Parathyroid adenoma (tissue), 2 donors: Measurements from ENCODE around the gene SUSD6.
A peak's percentile ranks its signal among the peaks of the same experiment; 100 is the strongest.

Source experiments
- H2AFZ ChIP-seq: fragments of 300-600 bp; sonication (generic); one replicate; pipeline ENCODE4 v1.7.0; 2017; ENCODE audit warnings: antibody characterized with exemption, mild to moderate bottlenecking
- H3K27ac ChIP-seq: fragments of 300-600 bp; sonication (generic); one replicate; pipeline ENCODE4 v1.7.0; 2017
- H3K27me3 ChIP-seq: fragments of 300-600 bp; sonication (generic); one replicate; pipeline ENCODE4 v1.7.0; 2017; ENCODE audit warnings: low read length; ENCODE audit not compliant: control insufficient read depth, insufficient read depth
- H3K36me3 ChIP-seq: fragments of 300-600 bp; sonication (generic); one replicate; pipeline ENCODE4 v1.7.0; 2017; ENCODE audit warnings: low read length; ENCODE audit not compliant: control insufficient read depth, insufficient read depth
- H3K4me1 ChIP-seq: fragments of 300-600 bp; sonication (generic); one replicate; pipeline ENCODE4 v1.7.0; 2017; ENCODE audit warnings: control low read depth
- H3K4me2 ChIP-seq: fragments of 300-600 bp; sonication (generic); one replicate; pipeline ENCODE4 v1.7.0; 2017; ENCODE audit warnings: low read length
- H3K4me3 ChIP-seq: fragments of 300-600 bp; sonication (generic); one replicate; pipeline ENCODE4 v1.7.0; 2017; ENCODE audit warnings: low read depth, low read length
- H3K79me2 ChIP-seq: fragments of 300-600 bp; sonication (generic); one replicate; pipeline ENCODE4 v1.7.0; 2017; ENCODE audit warnings: control low read depth
- H3K9ac ChIP-seq: fragments of 300-600 bp; sonication (generic); one replicate; pipeline ENCODE4 v1.7.0; 2017; ENCODE audit warnings: mild to moderate bottlenecking
- H3K9me3 ChIP-seq: fragments of 300-600 bp; sonication (generic); one replicate; pipeline ENCODE4 v1.7.0; 2017; ENCODE audit warnings: low read length; ENCODE audit not compliant: control insufficient read depth
- TF ChIP-seq, protein P1 (sequence below): fragments of 300-600 bp; sonication (generic); IDR thresholded peaks from one replicate; pipeline ENCODE4 v1.7.0; 2017; ENCODE audit warnings: antibody characterized with exemption, mild to moderate bottlenecking
- donor health status: primary hyperparathyroidism.

The SUSD6 gene

DNA sequence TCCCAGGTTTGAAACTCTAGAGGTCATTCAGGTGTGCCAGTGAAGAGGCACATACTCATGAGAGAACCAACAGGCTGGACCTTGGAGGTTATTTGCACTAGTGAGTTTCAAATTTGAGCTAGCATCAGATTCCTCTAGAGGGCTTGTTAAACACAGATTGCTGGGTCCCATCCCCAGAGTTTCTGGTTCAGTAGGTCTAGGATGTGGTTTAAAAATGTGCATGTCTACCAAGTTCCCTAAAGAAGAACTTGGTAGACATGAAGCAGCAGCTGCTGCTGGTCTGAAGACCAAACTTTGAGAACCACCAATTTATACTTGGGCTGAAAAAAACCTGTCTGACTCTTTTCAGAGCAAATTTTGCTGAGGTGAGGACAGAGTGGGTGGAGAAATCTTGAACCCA, 61.7 kb downstream of the SUSD6 start:
- Histone ChIP-seq H3K4me3 (no peak overlapping the region), H3K9ac (no peak overlapping the region), H3K79me2 (peaks cover 53% of the 10 kb centered on the region), H3K4me2 (no peak overlapping the region), H3K4me1 (peaks cover 7% of the 10 kb centered on the region), H3K27ac (no peak overlapping the region), H3K9me3 (no peaks in the 10 kb centered on the region), H2AFZ (no peak overlapping the region), H3K36me3 (no peaks in the 10 kb centered on the region), H3K27me3 (no peaks in the 10 kb centered on the region)
- TF ChIP-seq, protein P1, sequence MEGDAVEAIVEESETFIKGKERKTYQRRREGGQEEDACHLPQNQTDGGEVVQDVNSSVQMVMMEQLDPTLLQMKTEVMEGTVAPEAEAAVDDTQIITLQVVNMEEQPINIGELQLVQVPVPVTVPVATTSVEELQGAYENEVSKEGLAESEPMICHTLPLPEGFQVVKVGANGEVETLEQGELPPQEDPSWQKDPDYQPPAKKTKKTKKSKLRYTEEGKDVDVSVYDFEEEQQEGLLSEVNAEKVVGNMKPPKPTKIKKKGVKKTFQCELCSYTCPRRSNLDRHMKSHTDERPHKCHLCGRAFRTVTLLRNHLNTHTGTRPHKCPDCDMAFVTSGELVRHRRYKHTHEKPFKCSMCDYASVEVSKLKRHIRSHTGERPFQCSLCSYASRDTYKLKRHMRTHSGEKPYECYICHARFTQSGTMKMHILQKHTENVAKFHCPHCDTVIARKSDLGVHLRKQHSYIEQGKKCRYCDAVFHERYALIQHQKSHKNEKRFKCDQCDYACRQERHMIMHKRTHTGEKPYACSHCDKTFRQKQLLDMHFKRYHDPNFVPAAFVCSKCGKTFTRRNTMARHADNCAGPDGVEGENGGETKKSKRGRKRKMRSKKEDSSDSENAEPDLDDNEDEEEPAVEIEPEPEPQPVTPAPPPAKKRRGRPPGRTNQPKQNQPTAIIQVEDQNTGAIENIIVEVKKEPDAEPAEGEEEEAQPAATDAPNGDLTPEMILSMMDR: no peak

DNA sequence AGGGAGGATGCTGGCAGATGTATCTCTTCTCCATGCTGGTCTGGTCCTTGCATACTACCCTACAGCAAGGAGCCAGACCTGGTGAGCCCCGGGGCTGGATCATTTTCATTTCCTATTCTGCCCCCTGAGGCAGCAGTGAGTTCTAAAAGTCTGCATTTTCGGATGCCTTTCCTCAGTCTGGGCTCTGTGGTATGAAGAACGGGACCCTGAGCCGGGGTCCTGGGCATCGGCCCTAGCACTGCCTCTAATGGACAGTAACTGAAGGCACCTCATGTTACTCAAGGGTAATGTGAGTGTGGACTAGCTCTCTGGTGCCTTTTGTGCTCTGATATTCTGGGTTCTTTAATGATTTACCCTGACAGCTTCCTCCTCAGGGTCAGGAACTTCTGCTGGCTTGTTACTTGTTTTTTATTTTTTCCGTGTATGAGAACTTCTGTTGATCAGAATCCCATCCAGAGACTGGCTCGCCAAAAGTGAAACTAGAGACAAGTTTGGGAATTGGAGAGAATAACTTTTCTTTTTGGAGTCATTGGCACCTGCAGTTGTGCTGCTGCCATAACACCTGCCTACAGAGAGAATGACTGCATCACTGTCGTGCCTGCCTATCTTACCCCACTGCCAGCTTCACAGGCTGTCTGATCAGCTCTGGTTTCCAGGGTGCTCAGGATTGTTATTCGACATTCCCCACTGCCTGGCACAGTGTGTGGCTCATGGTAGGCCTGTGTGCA, 62.3 kb downstream of the SUSD6 start:
- TF ChIP-seq, protein P1: no peak
- no peak overlapping the region for H3K4me2 ChIP-seq
- peaks cover 7% of the 10 kb centered on the region for H3K4me1 ChIP-seq
- H3K36me3 ChIP-seq: no peaks in the 10 kb centered on the region
- H3K9ac ChIP-seq: no peak overlapping the region
- H3K27me3 ChIP-seq: no peaks in the 10 kb centered on the region
- no peaks in the 10 kb centered on the region for H3K9me3 ChIP-seq
- peaks cover 49% of the 10 kb centered on the region for H3K79me2 ChIP-seq
- H3K4me3 ChIP-seq: no peak overlapping the region
- no peak overlapping the region for H2AFZ ChIP-seq
- peak overlapping the region; percentile 25 for H3K27ac ChIP-seq

DNA sequence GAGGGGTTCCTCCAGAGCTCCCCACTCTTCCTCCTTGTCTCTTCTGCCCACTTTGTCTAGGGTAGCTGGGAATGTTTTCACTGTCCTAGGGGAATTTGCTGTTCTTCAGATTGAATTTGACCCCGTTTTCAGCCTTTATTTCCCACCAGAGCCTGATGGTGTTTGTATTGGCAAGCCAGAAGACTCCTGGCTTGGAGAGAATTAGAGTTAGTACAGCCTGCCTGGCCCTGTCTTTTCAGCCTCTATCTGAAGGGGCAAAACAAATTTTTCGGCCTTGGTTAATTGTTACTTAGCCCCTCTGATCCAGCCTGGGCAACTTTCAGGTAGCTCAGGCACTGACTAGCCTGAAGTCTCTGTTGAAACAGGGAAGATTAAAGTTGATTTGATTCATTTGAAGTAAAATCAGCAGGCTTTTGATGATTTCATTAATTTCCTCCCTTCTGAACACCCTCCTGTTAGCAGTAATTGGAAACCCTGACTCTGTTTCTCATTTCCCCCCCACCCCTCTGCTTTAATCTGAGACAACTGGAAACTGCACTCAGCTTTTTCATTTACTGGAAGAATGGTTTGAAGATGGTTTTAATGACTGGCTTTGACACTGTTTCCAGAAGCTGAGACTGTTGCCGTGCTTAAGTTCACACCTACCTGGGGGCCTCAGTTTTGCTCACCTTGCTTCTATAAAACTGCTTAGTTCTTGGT, 63.3 kb downstream of the SUSD6 start:
- Histone ChIP-seq H3K9ac (no peak overlapping the region), H3K27ac (no peak overlapping the region), H3K36me3 (no peaks in the 10 kb centered on the region), H3K4me3 (no peak overlapping the region), H3K79me2 (peaks cover 41% of the 10 kb centered on the region), H3K4me1 (peaks cover 7% of the 10 kb centered on the region), H3K9me3 (no peaks in the 10 kb centered on the region), H2AFZ (no peak overlapping the region), H3K4me2 (no peak overlapping the region), H3K27me3 (no peaks in the 10 kb centered on the region)
- TF ChIP-seq, protein P1: no peak

DNA sequence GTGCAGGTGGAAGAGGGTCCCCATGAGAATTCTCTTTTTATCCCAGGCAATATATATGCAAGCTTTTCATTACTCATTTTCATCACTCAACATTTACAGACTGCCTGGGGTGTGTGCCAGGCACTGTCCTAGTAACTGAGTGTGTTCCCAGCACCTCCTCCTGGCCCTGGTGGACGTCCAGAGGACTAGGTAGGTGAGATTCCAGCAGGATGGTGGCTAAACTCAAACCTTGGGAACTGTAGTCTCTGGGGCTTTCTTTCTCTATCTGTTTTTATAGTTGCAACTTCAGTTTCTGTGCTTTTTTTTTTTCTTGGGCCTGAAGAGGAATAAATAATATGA, 63.8 kb downstream of the SUSD6 start:
- no peak overlapping the region for H2AFZ ChIP-seq
- no peak overlapping the region for H3K4me3 ChIP-seq
- no peak overlapping the region for H3K4me2 ChIP-seq
- H3K9me3 ChIP-seq: no peaks in the 10 kb centered on the region
- H3K9ac ChIP-seq: no peak overlapping the region
- H3K4me1 ChIP-seq: peaks cover 7% of the 10 kb centered on the region
- H3K36me3 ChIP-seq: no peaks in the 10 kb centered on the region
- peaks cover 38% of the 10 kb centered on the region for H3K79me2 ChIP-seq
- no peak overlapping the region for H3K27ac ChIP-seq
- no peaks in the 10 kb centered on the region for H3K27me3 ChIP-seq
- TF ChIP-seq, protein P1: no peak
